Aorta (tissue), 5 donors: Measurements from ENCODE around the gene ABLIM3. TPM values are rescaled to one million over a fixed set of nuclear protein-coding genes. Genes with fewer than 3 reads are reported as not detected.

Source experiments
- ATAC-seq: fragments of 200-7000 bp; cut with Tn5 transposase; one replicate; pipeline ENCODE4 v1.9.1; 2022; ENCODE audit warnings: moderate library complexity; ENCODE audit not compliant: low FRiP score
- DNase-seq, 2 donors: peaks; one replicate each; pipeline ENCODE4 v3.0.0-alpha.2; 2020
- H3K27ac ChIP-seq, 2 donors: one replicate each; pipeline ENCODE4 v1.5.1; 2013; ENCODE audit warnings: low read length in 2 of 2, mild to moderate bottlenecking in 2 of 2, moderate library complexity in 2 of 2, control low read depth in 1 of 2, inconsistent platforms in 1 of 2, low read depth in 1 of 2
- H3K27me3 ChIP-seq, 2 donors: one replicate each; pipeline ENCODE4 v1.6.1; 2013; ENCODE audit warnings: control low read depth in 1 of 2, low read length in 1 of 2, mild to moderate bottlenecking in 1 of 2, moderate library complexity in 1 of 2; ENCODE audit not compliant: insufficient read depth in 2 of 2, control insufficient read depth in 1 of 2
- H3K36me3 ChIP-seq, 2 donors: one replicate each; pipeline ENCODE4 v1.6.1; 2013; ENCODE audit warnings: control low read depth in 1 of 2, low read length in 1 of 2, mild to moderate bottlenecking in 1 of 2; ENCODE audit not compliant: insufficient read depth in 2 of 2, control insufficient read depth in 1 of 2
- H3K4me1 ChIP-seq, 2 donors: one replicate each; pipeline ENCODE4 v1.6.1; 2013; ENCODE audit warnings: low read length in 2 of 2, control low read depth in 1 of 2, mild to moderate bottlenecking in 1 of 2, moderate library complexity in 1 of 2; ENCODE audit not compliant: insufficient read depth in 2 of 2, control insufficient read depth in 1 of 2
- H3K4me3 ChIP-seq, 2 donors: one replicate each; pipeline ENCODE4 v1.5.1; 2013; ENCODE audit warnings: low read length in 2 of 2, control low read depth in 1 of 2, mild to moderate bottlenecking in 1 of 2
- H3K9me3 ChIP-seq: one replicate; pipeline ENCODE4 v1.6.1; 2013; ENCODE audit warnings: mild to moderate bottlenecking, low read length; ENCODE audit not compliant: control insufficient read depth
- WGBS, 2 donors: extraction: QIAGEN DNeasy Blood & Tissue Kit; methylation state at CpG; one replicate each; pipeline ENCODE4 v1.1.7; 2013; 5-methylcytosine and 5-hydroxymethylcytosine counted together
- intact Hi-C, 2 donors: fragments of 100-400 bp; cut with DNase I; formaldehyde crosslinking; loops; one replicate each; pipeline versions ENCODE4 v1.14.2 to v1.15.0; 2022
- polyA plus RNA-seq, 2 donors: library from polyadenylated mRNA; stranded (reverse); fragments of 200-250 nt; gene quantifications; one replicate each; pipeline ENCODE4 v1.2.3, GENCODE V29; 2013
- total RNA-seq, 2 donors: library from RNA; stranded (reverse); fragmentation: NEBNext Ultra II Directional; extraction: Animal tissue kit (Norgen Biotek cat#: 25700); gene quantifications; one replicate each; pipeline ENCODE4 v1.2.1, GENCODE V29; 2021
- donor health status: healthy with polysubstance abuse.
- donor health status: Bipolar disorder and iron deficiency.
- donor health status: DM: no; HTN: no; CAD: no.
- donor health status: DM: no; HTN: no; CAD: no.
- donor health status: DM: yes; HTN: yes; CAD: no.

The ABLIM3 gene
- total and polyA plus RNA-seq, 4 donors, result 15.8 to 46.0 (median 38.7) TPM

- H3K4me1 ChIP-seq, result no peaks in the 10 kb centered on the region
- no peak overlapping the region for H3K27ac ChIP-seq
- DNase-seq (no peak), ATAC-seq (no peak)
- 84 to 96% methylated on average over 1 of the region's 1 CpG for WGBS, 2 donors
- intact Hi-C loops, result no loop called here
- no peaks in the 10 kb centered on the region for H3K36me3 ChIP-seq
- no peak overlapping the region for H3K4me3 ChIP-seq
- H3K27me3 ChIP-seq, result no peaks in the 10 kb centered on the region
- H3K9me3 ChIP-seq, result no peaks in the 10 kb centered on the region
Measured at GRCh38 chr5:149274939-149275338, 133.6 kb downstream of the ABLIM3 start.

- no peaks in the 10 kb centered on the region for H3K4me1 ChIP-seq
- DNase-seq, result no peak
- 42 to 48% methylated on average over 4 of the region's 4 CpGs for whole genome bisulfite sequencing, 2 donors
- no peaks in the 10 kb centered on the region for H3K9me3 ChIP-seq
- no peaks in the 10 kb centered on the region for H3K27me3 ChIP-seq
- H3K4me3 ChIP-seq, result no peak overlapping the region
- no peaks in the 10 kb centered on the region for H3K36me3 ChIP-seq
- no peak for ATAC-seq
- intact Hi-C loops, result no loop called here
- H3K27ac ChIP-seq, result no peak overlapping the region
Measured at GRCh38 chr5:149277801-149278200, 136.5 kb downstream of the ABLIM3 start.

- no peak for ATAC-seq
- intact Hi-C loops, result no loop called here
- Histone ChIP-seq H3K9me3 (no peaks in the 10 kb centered on the region), H3K36me3 (no peaks in the 10 kb centered on the region), H3K27ac (no peak overlapping the region), H3K27me3 (no peaks in the 10 kb centered on the region), H3K4me3 (no peak overlapping the region), H3K4me1 (no peaks in the 10 kb centered on the region)
- WGBS, 2 donors, result 89% methylated on average over 5 of the region's 5 CpGs
- no peak for DNase-seq
Measured at GRCh38 chr5:149278451-149279210, 137.3 kb downstream of the ABLIM3 start.

GRCh38 chr5:149279661-149280060, 138.4 kb downstream of the ABLIM3 start:
- ATAC-seq (no peak), DNase-seq (no peak)
- intact Hi-C loops, result no loop called here
- Histone ChIP-seq H3K4me1 (no peaks in the 10 kb centered on the region), H3K27me3 (no peaks in the 10 kb centered on the region), H3K9me3 (no peaks in the 10 kb centered on the region), H3K36me3 (no peaks in the 10 kb centered on the region), H3K27ac (no peak overlapping the region), H3K4me3 (no peak overlapping the region)
- WGBS, 2 donors, result 94 to 100% methylated on average over 1 of the region's 1 CpG

DNA sequence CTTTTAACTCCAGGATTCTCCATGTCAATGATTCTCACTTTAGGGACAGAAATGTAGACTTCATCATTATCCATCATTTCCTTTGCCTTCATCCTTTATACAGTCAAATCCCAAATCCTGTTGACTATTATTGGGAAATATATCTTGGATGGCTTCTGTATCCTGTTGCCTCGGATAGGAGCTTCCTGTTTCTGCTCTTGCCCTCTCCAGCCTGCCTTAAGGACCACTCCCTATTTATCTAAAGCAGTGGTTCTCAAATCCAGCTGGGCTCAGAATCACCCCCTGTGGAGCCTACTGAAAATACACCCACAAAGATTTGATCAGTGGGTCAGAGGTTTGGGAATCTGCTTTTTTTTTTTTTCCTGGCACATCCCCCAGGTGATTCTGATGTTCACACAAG, 138.8 kb downstream of the ABLIM3 start:
- DNase-seq, result no peak
- no peak overlapping the region for H3K4me3 ChIP-seq
- H3K36me3 ChIP-seq, result no peaks in the 10 kb centered on the region
- H3K9me3 ChIP-seq, result no peaks in the 10 kb centered on the region
- H3K27ac ChIP-seq, result no peak overlapping the region
- intact Hi-C loops, result no loop called here
- H3K27me3 ChIP-seq, result no peaks in the 10 kb centered on the region
- H3K4me1 ChIP-seq, result no peaks in the 10 kb centered on the region
- ATAC-seq, result no peak
- 84 to 94% methylated on average over 1 of the region's 1 CpG for WGBS, 2 donors

DNA sequence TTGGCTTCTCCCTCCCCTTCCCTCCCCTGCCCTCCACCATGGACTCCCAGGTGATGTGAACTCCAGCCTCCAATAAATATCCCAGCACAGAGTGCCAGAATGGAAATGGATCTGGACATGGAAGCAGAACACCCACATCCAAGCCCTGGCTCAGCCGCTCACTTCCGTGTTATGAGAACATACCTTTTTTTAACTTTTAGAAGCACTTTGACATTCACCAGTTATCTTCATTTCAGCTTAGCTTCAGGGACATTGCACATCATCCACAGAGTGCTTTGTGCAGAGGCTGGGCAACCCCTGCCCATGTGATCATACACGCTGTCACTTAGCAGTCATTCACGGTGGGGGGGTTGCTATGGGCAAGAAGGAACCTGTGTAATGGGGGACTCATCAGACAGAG, 139.5 kb downstream of the ABLIM3 start:
- ATAC-seq, result no peak
- DNase-seq, result no peak
- H3K27me3 ChIP-seq, result no peaks in the 10 kb centered on the region
- no peak overlapping the region for H3K4me3 ChIP-seq
- no peaks in the 10 kb centered on the region for H3K9me3 ChIP-seq
- no peaks in the 10 kb centered on the region for H3K4me1 ChIP-seq
- no peak overlapping the region for H3K27ac ChIP-seq
- 92 to 93% methylated on average over 4 of the region's 4 CpGs for WGBS, 2 donors
- intact Hi-C loops, result no loop called here
- no peaks in the 10 kb centered on the region for H3K36me3 ChIP-seq

GRCh38 chr5:149282027-149282965, 141.0 kb downstream of the ABLIM3 start:
- intact Hi-C loops, result no loop called here
- H3K36me3 ChIP-seq, result no peaks in the 10 kb centered on the region
- H3K27ac ChIP-seq, result no peak overlapping the region
- H3K27me3 ChIP-seq, result no peaks in the 10 kb centered on the region
- H3K4me3 ChIP-seq, result no peak overlapping the region
- H3K4me1 ChIP-seq, result no peaks in the 10 kb centered on the region
- H3K9me3 ChIP-seq, result no peaks in the 10 kb centered on the region
- DNase-seq (no peak), ATAC-seq (no peak)
- WGBS, 2 donors, result 86 to 89% methylated on average over 12 of the region's 12 CpGs

GRCh38 chr5:149282966-149283332, 141.7 kb downstream of the ABLIM3 start:
- intact Hi-C loops, result no loop called here
- no peaks in the 10 kb centered on the region for H3K9me3 ChIP-seq
- H3K4me1 ChIP-seq, result no peaks in the 10 kb centered on the region
- no peak overlapping the region for H3K4me3 ChIP-seq
- ATAC-seq, result no peak
- H3K27ac ChIP-seq, result no peak overlapping the region
- no peaks in the 10 kb centered on the region for H3K27me3 ChIP-seq
- no peak for DNase-seq
- no peaks in the 10 kb centered on the region for H3K36me3 ChIP-seq
- 93 to 95% methylated on average over 5 of the region's 5 CpGs for WGBS, 2 donors
